Endodermal cell (in vitro differentiated cells): ENCODE results near the gene FYN. TPM values are rescaled to one million over a fixed set of nuclear protein-coding genes. Genes with fewer than 3 reads are reported as not detected.

Experiments used
- DNase-seq: peaks from one replicate; pipeline ENCODE4 v3.0.0-alpha.2; 2017
- H3K27ac ChIP-seq: 2 replicates; pipeline ENCODE4 v1.5.1; 2013; ENCODE audit warnings: mild to moderate bottlenecking, low read depth, low read length, moderate library complexity
- H3K27me3 ChIP-seq: 2 replicates; pipeline ENCODE4 v1.6.1; 2013; ENCODE audit warnings: mild to moderate bottlenecking, low read length, moderate library complexity; ENCODE audit not compliant: insufficient read depth, control insufficient read depth, poor library complexity, severe bottlenecking
- H3K36me3 ChIP-seq: 2 replicates; pipeline ENCODE4 v1.7.0; 2013; ENCODE audit warnings: mild to moderate bottlenecking, low read length, moderate library complexity; ENCODE audit not compliant: control insufficient read depth, insufficient read depth
- H3K4me1 ChIP-seq: one replicate; pipeline ENCODE4 v1.7.0; 2013; ENCODE audit warnings: low read length; ENCODE audit not compliant: control insufficient read depth, insufficient read depth
- H3K4me3 ChIP-seq: 2 replicates; pipeline ENCODE4 v1.5.1; 2013; ENCODE audit warnings: mild to moderate bottlenecking, low read length, moderate library complexity
- H3K9ac ChIP-seq: 2 replicates; pipeline ENCODE4 v1.6.1; 2013; ENCODE audit warnings: mild to moderate bottlenecking, low read length, moderate library complexity; ENCODE audit not compliant: poor library complexity, severe bottlenecking; ENCODE audit errors: extremely low read depth
- H3K9me3 ChIP-seq: 2 replicates; pipeline ENCODE4 v1.6.1; 2013; ENCODE audit warnings: mild to moderate bottlenecking, low read length, moderate library complexity; ENCODE audit not compliant: control insufficient read depth
- H3K27ac Mint-ChIP-seq: 2 replicates; pipeline ENCODE4 v1.8.0; 2020; ENCODE audit warnings: mixed read lengths
- H3K27me3 Mint-ChIP-seq: 2 replicates; pipeline ENCODE4 v1.8.0; 2021; ENCODE audit warnings: mild to moderate bottlenecking, mixed read lengths; ENCODE audit not compliant: insufficient read depth
- H3K36me3 Mint-ChIP-seq: 2 replicates; pipeline ENCODE4 v1.8.0; 2020; ENCODE audit warnings: low read depth, mixed read lengths
- H3K4me1 Mint-ChIP-seq: 2 replicates; pipeline ENCODE4 v1.8.0; 2020; ENCODE audit warnings: mixed read lengths
- H3K4me3 Mint-ChIP-seq: 2 replicates; pipeline ENCODE4 v1.8.0; 2020; ENCODE audit warnings: mild to moderate bottlenecking, moderate library complexity, mixed read lengths
- H3K9me3 Mint-ChIP-seq: 2 replicates; pipeline ENCODE4 v1.8.0; 2020; ENCODE audit warnings: mild to moderate bottlenecking, mixed read lengths
- CTCF ChIP-seq: fragments of 200-600 bp; sonication (generic); conservative IDR thresholded peaks from 2 replicates; pipeline ENCODE4 v1.5.0; 2021; ENCODE audit warnings: antibody characterized with exemption, mild to moderate bottlenecking
- WGBS, 2 experiments: methylation state at CpG; one replicate each; pipeline versions ENCODE4 v1.1.5 to v1.1.7; 2013; ENCODE audit warnings: missing lambda C conversion rate in 2 of 2, mixed read lengths in 1 of 2; ENCODE audit not compliant: insufficient coverage in 1 of 2, insufficient read length in 1 of 2; 5-methylcytosine and 5-hydroxymethylcytosine counted together
- long read RNA-seq, 4 experiments: library from polyadenylated mRNA in 2 of 4; library from RNA in 1 of 4; library from capped mRNA in 1 of 4; stranded (forward) in 3 of 4; unstranded in 1 of 4; transcript quantifications; one replicate each; pipeline ENCODE4 v2.0.0, GENCODE V29; 2020 to 2021; ENCODE audit warnings: inconsistent platforms in 1 of 4
- polyA plus RNA-seq, 2 experiments: library from polyadenylated mRNA; stranded (reverse); fragments of 50-300 nt; gene quantifications; one replicate each; pipeline ENCODE4 v1.2.3, GENCODE V29; 2013
- total RNA-seq, 2 donors: library from RNA; stranded (reverse); fragmentation: NEBNext Ultra II Directional in 1 of 2; extraction: Animal tissue kit (Norgen Biotek cat#: 25700) in 1 of 2; gene quantifications; 2 replicates in 1 of 2; 3 replicates in 1 of 2; pipeline ENCODE4 v1.2.1, GENCODE V29; 2021

Gene FYN
- total RNA-seq = 10 to 100 TPM; 70.0 to 96.4 TPM
- 154 TPM for polyA plus RNA-seq (2013, experiment 1 of 2)
- polyA plus RNA-seq (2013, experiment 2 of 2) = 130 TPM
- long read RNA-seq, experiment 1, transcript FYN-205 (14 exons, 3,234 nt) = minor isoform, 8 of 35 reads
- long read RNA-seq, experiment 1, transcript FYN-202 (14 exons, 3,628 nt) = major isoform, 14 of 35 reads
- long read RNA-seq, experiment 1, partial matches to known transcripts = 4 of 35 reads
- long read RNA-seq, experiment 1, other reads (novel, unspliced or antisense) = 7 of 35 reads
- long read RNA-seq, experiment 2, transcript FYN-202 (14 exons, 3,628 nt) = major isoform, 76 of 137 reads
- long read RNA-seq, experiment 2, transcript FYN-205 (14 exons, 3,234 nt) = minor isoform, 24 of 137 reads
- long read RNA-seq, experiment 2, partial matches to known transcripts = 9 of 137 reads
- long read RNA-seq, experiment 2, other reads (novel, unspliced or antisense) = 27 of 137 reads
- long read RNA-seq, experiment 3, partial matches to known transcripts = 4 of 10 reads
- long read RNA-seq, experiment 3, other reads (novel, unspliced or antisense) = 5 of 10 reads
- long read RNA-seq, experiment 4, partial matches to known transcripts = 3 of 4 reads
- long read RNA-seq, experiment 4, other reads (novel, unspliced or antisense) = 1 of 4 reads

- Mint-ChIP-seq H3K4me3 (peak within 1 kb of the TSS; percentile 78), H3K4me1 (peaks cover 29% of the 10 kb centered on the region), H3K27me3 (peaks cover 18% of the 10 kb centered on the region), H3K27ac (peak within 1 kb of the TSS; percentile 86), H3K36me3 (peaks cover 4% of the 10 kb centered on the region), H3K9me3 (peaks cover 9% of the 10 kb centered on the region)
- H3K27me3 ChIP-seq = no peaks in the 10 kb centered on the region
- no peaks in the 10 kb centered on the region for H3K4me1 ChIP-seq
- no peak within 1 kb of the TSS for H3K9ac ChIP-seq
- peak within 1 kb of the TSS; percentile 95 for H3K4me3 ChIP-seq
- peak; percentile 68 for TF ChIP-seq CTCF
- peak; percentile 99 for DNase-seq
- H3K27ac ChIP-seq = peak within 1 kb of the TSS; percentile 91
- peaks cover 15% of the 10 kb centered on the region for H3K9me3 ChIP-seq
- 0% methylated on average over 8 to 75 of the region's 75 CpGs for WGBS, 2 experiments
- peaks cover 9% of the 10 kb centered on the region for H3K36me3 ChIP-seq
These were observed at the start of gene FYN for GRCh38 chr6:111873178-111874024. Gene FYN, minus strand, starts transcription at chr6:111873452. Its CDS starts 153,401 bp downstream, at chr6:111720051.

GRCh38 chr6:111922454-111923297 is 49.4 kb upstream of the FYN start:
- no peaks in the 10 kb centered on the region for H3K27me3 ChIP-seq
- H3K9me3 Mint-ChIP-seq = no peaks in the 10 kb centered on the region
- peak overlapping the region; percentile 7 for H3K27ac ChIP-seq
- peak overlapping the region; percentile 67 for H3K4me3 ChIP-seq
- DNase-seq = no peak
- H3K27me3 Mint-ChIP-seq = peaks cover 24% of the 10 kb centered on the region
- peaks cover 13% of the 10 kb centered on the region for H3K4me1 ChIP-seq
- no peak overlapping the region for H3K4me3 Mint-ChIP-seq
- no peak overlapping the region for H3K9ac ChIP-seq
- no peaks in the 10 kb centered on the region for H3K36me3 ChIP-seq
- H3K36me3 Mint-ChIP-seq = no peaks in the 10 kb centered on the region
- H3K9me3 ChIP-seq = no peaks in the 10 kb centered on the region
- no peak overlapping the region for H3K27ac Mint-ChIP-seq
- H3K4me1 Mint-ChIP-seq = peaks cover 34% of the 10 kb centered on the region
- no peak for TF ChIP-seq CTCF

- Histone ChIP-seq H3K27ac (peak overlapping the region; percentile 76), H3K4me3 (no peak overlapping the region), H3K27me3 (no peaks in the 10 kb centered on the region), H3K36me3 (no peaks in the 10 kb centered on the region), H3K9me3 (no peaks in the 10 kb centered on the region), H3K9ac (no peak overlapping the region), H3K4me1 (peaks cover 13% of the 10 kb centered on the region)
- TF ChIP-seq CTCF = no peak
- H3K4me3 Mint-ChIP-seq = no peak overlapping the region
- H3K4me1 Mint-ChIP-seq = peaks cover 34% of the 10 kb centered on the region
- no peaks in the 10 kb centered on the region for H3K9me3 Mint-ChIP-seq
- H3K27ac Mint-ChIP-seq = no peak overlapping the region
- peak; percentile 52 for DNase-seq
- WGBS, 2 experiments = 79% methylated on average over 1 of the region's 1 CpG; no CpG with 5 or more reads in 1 of the 2 experiments
- peaks cover 22% of the 10 kb centered on the region for H3K27me3 Mint-ChIP-seq
- no peaks in the 10 kb centered on the region for H3K36me3 Mint-ChIP-seq
These were observed 47.9 kb upstream of the FYN start for GRCh38 chr6:111921103-111921502.
